Hindlimb muscle (tissue), 1 donor: Measurements from ENCODE around the gene UQCRH. TPM values are rescaled to one million over a fixed set of nuclear protein-coding genes. Genes with fewer than 3 reads are reported as not detected.
A peak's percentile ranks its signal among the peaks of the same experiment; 100 is the strongest.
"Not testable (repeated sequence)": the region's sequence is repeated elsewhere in the genome, so short reads cannot be mapped to it uniquely, and the experiment has no call there.

Experiments
- DNase-seq: peaks from one replicate; pipeline ENCODE4 v3.0.0-alpha.2; 2013
- polyA plus RNA-seq: library from polyadenylated mRNA; unstranded; fragments of 120-200 nt; gene quantifications from one replicate; pipeline ENCODE4 v1.2.1, GENCODE V29; 2013; ENCODE audit not compliant: insufficient read length

UQCRH gene
- polyA plus RNA-seq, 1 donor, result 242 TPM

- peak; percentile 47 for DNase-seq
Measured at GRCh38 chr1:46300673-46301405, 2.7 kb upstream of the UQCRH start.

GRCh38 chr1:46301406-46301807 is 2.1 kb upstream of the UQCRH start:
- no peak for DNase-seq

GRCh38 chr1:46301808-46302640 is 1.5 kb upstream of the UQCRH start:
- DNase-seq, result peak; percentile 76

DNA sequence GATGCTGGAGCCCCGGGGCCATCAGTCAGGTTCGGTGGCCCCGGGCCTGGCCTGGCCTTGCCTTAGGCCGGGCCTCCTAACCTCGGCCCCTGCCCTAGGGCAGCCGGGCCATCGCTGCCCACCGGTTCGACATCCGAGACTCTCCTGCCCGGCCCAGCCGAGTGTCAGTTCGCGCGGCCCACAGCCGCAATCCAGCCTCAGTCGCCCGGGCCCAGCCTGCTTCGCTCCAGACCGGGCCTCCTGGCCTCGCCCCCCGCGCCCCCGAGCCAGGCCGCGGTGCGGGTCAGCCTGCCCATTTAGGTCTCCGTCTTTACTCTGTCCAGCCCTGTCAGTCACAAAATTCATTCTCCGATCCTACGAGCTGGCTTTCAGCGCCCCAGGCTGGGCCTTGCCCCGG is 859 bp upstream of the UQCRH start:
- DNase-seq, result peak; percentile 71

GRCh38 chr1:46303872-46304326 is 401 bp downstream of the UQCRH start:
- DNase-seq, result no peak

- DNase-seq, result no peak
Measured at GRCh38 chr1:46306159-46306530, 2.6 kb downstream of the UQCRH start.

- DNase-seq, result no peak
Measured at GRCh38 chr1:46309401-46310159, 6.1 kb downstream of the UQCRH start.

DNA sequence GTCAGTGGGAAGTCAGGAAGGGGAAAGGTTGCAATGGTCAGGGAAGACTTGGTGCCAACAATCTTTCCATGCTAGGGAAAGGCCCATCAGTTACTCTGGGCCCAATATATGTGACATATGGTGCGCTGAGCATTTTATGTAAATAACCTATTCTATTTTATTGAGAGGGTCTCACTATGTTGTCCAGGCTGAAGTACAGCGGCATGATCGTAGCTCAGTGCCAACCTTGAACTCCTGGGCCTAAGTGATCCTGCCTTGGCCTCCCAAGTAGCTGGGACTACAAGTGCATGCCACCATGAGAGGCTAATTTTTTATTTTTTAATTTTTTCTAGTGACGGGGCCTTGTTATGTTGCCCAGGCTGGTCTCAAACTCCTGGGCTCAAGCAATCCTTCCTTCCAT is 6.8 kb downstream of the UQCRH start:
- no peak for DNase-seq

- DNase-seq, result no peak
Measured at GRCh38 chr1:46315669-46316403, 12.3 kb downstream of the UQCRH start.

DNA sequence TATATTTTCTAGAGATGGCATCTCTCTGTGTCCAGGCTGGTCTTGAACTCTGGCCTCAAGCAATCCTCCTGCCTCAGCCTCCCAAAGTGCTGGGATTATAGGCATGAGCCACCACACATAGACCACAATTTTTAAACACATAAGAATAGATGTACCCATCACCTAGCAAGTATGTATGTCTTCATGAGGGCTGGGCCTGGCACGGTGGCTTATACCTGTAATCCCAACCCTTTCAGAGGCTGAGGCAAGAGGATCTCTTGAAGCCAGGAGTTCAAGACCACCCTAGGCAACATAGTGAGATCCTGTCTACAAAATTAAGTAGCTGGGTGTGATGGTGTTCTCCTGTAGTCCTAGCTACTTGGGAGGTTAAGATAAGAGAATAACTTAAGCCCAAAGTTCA is 13.8 kb downstream of the UQCRH start:
- no peak for DNase-seq

- not testable (repeated sequence) for DNase-seq
Measured at GRCh38 chr1:46319301-46319700, 15.8 kb downstream of the UQCRH start.

GRCh38 chr1:46319960-46320914 is 16.7 kb downstream of the UQCRH start:
- not testable (repeated sequence) for DNase-seq

DNA sequence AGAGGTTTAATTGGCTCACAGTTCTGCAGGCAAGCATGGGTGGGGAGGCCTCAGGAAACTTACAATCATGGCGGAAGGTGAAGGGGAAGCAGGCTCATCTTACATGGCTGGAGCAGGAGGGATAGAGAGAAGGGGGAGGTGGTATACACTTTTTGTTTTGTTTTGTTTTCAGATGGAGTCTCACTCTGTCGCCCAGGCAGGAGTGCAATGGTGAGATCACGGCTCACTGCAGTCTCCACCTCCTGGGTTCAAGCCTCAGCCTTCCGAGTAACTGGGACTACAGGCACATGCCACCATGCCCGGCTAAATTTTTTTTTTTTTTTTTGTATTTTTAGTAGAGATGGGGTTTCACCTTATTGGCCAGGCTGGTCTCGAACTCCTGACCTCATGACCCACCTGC is 18.7 kb downstream of the UQCRH start:
- DNase-seq, result not testable (repeated sequence)

DNA sequence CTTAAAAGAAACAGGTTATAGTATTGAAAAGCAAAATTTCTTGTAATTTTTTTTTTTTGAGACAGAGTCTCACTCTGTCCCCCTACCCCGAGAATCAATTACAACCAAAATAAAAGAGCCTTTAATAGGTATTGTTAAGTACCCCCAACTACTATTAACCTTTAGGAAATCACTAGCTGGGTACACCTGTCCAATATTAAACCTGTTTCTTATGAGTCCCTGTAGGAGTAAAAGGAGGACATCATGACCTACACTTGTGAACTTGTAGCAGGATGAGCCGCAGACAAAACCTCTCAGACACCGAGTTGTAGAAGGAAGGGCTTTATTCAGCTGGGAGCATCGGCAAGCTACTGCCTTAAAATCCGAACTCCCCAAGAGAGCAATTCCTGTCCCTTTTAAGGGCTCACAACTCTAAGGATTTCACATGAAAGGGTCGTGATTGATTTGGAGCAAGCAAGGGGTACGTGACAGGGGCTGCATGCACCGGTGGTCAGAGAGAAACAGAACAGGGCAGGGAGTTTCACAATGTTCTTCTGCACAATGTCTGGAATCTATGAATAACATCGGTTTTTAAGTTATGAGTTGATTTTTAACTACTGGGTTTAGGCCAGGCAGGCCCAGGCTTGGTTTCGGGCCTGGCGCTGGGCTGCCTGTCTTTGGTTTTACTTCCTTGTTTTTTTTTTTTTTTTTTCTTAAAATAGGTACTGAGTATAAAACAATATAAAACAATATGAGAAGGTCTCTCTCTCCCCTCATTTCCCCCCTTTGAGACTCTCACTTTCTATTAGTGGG is 22.0 kb downstream of the UQCRH start:
- not testable (repeated sequence) for DNase-seq

- DNase-seq, result not testable (repeated sequence)
Measured at GRCh38 chr1:46328182-46328581, 24.7 kb downstream of the UQCRH start.

DNA sequence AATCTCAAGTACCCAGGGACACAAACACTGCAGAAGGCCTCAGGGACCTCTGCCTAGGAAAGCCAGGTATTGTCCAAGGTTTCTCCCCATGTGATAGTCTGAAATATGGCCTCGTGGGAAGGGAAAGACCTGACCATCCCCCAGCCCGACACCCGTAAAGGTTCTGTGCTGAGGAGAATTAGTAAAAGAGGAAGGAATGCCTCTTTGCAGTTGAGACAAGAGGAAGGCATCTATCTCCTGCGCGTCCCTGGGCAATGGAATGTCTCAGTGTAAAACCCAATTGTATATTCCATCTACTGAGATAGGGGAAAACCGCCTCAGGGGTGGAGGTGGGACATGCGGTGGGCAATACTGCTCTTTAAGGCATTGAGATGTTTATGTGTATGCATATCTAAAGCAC is 26.3 kb downstream of the UQCRH start:
- not testable (repeated sequence) for DNase-seq

DNA sequence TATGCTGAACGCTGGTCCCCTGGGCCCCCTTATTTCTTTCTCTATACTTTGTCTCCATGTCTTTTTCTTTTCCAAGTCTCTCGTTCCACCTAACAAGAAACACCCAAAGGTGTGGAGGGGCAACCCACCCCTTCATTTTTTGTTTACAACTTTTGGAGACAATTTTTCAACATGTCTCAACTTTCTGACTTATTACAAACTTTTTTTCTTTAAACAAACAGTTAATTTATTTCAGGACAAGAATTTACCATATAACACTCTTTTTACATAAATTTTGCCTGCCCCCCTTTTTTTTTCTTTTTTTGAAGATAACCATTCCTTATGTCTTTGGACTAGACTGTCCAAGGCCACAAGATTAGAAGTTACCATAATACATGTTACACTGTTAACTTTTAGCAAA is 26.9 kb downstream of the UQCRH start:
- DNase-seq, result not testable (repeated sequence)

GRCh38 chr1:46331786-46332540 is 28.5 kb downstream of the UQCRH start:
- not testable (repeated sequence) for DNase-seq

- DNase-seq, result no peak
Measured at GRCh38 chr1:46333300-46334029, 30.0 kb downstream of the UQCRH start.
